GM15510 (cell line): ENCODE results near the gene SLC37A1.

Experiments used
- POLR2A ChIP-seq: IDR thresholded peaks from 3 replicates; pipeline ENCODE4 v1.6.1; 2011; ENCODE audit warnings: borderline replicate concordance; ENCODE audit not compliant: insufficient read length; ENCODE audit errors: extremely low read depth

Gene SLC37A1

GRCh38 chr21:42561762-42562650 is 48.4 kb downstream of the SLC37A1 start:
- no peak for TF ChIP-seq POLR2A

- no peak for TF ChIP-seq POLR2A
Observed at GRCh38 chr21:42562816-42563215, 49.2 kb downstream of the SLC37A1 start.

DNA sequence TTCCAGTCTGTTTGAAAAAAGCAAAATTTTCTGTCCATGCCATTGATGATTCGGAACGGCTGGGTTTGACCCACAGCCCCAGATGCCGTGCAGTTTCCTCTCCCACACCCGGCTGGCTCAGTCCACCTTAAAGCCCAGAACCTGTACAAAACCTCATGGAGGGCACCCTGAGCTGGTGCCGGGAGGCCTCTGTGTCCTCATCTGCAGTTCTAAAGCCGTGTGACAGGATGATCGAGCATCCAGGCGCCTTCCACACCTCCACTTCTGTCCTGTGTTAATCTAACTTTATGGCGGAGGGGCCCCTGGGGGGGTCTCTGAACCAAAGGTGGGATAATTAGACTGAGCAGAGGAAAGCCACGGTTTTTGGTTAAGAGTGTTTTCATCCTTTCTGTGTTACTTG is 49.6 kb downstream of the SLC37A1 start:
- no peak for TF ChIP-seq POLR2A

GRCh38 chr21:42563686-42564085 is 50.0 kb downstream of the SLC37A1 start:
- TF ChIP-seq POLR2A, result no peak

GRCh38 chr21:42564561-42564971 is 50.9 kb downstream of the SLC37A1 start:
- no peak for TF ChIP-seq POLR2A

DNA sequence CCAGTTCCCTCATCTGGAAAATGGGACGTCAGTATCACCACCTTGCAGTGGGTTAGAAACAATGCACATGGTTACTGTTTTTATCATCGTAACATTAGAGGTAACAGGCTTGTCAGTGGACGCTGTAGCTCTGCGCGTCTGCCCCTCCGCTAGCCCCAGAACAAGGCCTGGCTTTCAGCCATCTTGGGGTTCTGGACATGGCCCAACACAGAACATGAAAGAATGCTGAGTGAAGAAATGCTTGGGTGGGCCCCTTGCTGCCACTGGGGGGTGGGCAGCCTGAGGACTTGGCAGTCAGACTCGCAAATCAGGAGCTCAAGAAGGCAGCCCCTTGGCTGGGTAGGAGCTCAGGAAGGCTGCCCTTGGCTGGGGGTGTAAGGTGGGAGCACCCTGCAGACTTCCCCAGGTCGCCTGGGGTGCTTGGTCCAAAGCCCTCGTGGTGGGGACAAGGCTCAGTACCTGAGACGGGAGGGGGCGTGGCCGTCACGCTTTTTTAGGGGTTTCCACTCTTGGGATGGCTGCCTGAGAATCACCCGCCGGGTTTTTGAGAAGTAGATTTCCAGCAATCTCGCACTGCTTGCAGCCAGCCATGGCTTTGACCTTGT is 51.7 kb downstream of the SLC37A1 start:
- no peak for TF ChIP-seq POLR2A

DNA sequence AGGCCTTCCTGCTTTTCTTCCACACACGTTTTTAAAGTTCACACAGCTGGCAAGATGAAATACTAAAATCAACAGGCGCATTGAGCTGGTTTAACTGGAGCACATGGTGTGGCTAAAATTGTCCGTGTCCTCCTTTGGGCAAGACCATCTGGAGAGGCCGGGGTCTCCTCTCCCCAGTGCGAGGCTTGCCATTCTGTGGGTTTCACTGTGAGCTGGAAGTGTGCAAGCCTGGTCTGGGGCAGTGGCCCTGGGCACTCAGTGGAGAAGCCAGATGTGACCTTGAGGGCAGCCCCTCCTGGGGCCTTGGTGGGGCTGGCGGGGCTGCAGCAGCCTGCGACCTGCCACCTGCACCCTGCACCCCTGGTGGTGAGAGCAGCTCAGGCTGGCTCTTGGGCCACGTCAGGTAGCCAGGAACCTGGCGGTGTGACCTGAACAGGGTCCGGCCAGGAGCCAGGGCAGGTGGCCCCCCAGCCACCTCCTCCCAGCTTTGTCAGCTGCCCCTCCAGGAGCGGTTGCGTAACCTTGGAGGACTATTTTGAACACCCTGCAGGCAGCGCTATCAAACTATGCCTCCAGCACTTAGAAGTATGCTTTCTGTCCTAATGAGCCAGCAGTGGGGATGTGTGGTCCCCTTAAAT is 52.4 kb downstream of the SLC37A1 start:
- no peak for TF ChIP-seq POLR2A

DNA sequence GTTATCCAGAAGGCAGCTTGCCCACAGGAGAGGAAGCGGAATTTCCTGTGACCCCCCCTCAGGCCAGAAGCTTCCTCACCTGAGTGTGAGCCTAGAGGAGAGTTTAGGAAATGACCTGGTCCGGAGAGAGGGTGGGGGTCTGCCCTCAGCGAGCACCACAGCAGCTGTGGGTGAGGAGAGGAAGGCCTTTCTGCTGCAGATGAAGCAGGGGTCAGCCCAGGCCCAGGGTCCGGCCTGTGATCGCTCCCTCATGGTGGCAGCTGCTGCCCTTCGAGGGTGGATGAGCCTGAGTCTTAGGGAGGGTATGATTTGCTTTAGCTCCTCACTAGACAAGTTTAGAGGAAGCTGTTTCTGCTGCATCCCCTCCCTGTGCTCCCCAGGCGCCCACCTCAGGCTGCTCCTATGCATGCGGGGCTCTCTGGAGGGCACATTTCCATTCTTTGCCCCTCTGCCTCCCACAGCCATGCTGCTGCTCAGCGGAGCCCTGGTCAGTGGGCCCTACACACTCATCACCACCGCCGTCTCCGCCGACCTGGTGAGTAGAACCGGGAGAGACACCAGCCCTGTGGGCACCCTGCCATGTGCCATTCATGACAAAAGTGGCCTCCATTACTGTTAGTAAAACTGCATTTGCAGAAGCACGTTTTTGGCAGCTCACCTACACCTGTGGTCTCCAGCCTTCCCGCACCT is 53.0 kb downstream of the SLC37A1 start:
- TF ChIP-seq POLR2A, result no peak

- TF ChIP-seq POLR2A, result no peak
Observed at GRCh38 chr21:42567214-42567555, 53.5 kb downstream of the SLC37A1 start.

DNA sequence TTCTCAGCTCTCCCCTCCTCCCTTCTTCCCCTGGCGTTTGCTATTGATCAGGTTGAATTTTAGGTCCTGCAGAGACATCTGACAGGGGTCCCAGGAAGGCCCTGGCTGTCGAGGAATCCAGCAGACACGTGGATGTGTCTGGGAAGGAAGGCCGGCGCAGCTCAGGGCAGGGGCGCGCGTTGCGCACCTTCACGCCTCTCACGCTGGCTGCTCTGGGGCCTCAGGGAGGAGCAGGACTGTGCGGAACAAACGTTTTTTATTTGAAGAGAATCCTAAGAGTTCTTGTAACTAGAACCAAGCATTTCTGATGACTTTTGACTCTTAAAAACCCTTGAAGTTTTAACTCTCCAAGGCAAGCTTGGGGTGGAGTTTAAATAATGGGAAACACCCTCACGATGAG is 54.2 kb downstream of the SLC37A1 start:
- no peak for TF ChIP-seq POLR2A

DNA sequence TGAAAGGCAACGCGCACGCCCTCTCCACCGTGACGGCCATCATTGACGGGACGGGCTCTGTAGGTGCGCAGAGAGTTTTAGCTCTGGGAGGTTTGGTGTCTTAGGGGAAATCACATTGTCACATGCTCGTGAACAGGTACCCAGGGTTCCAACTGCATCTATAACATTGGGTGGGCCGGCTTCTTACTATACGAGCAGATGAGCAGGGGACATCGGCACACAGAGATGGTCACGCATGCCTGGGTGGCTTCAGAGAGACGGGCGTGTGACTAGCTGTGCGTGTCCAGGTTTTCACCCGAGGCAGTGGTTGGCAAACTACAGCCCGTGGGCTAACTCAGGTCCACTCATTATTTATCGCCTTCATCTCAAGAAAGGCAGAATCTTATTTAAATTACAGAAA is 54.7 kb downstream of the SLC37A1 start:
- no peak for TF ChIP-seq POLR2A

- no peak for TF ChIP-seq POLR2A
Observed at GRCh38 chr21:42568866-42569731, 55.4 kb downstream of the SLC37A1 start.

GRCh38 chr21:42569732-42570301 is 56.2 kb downstream of the SLC37A1 start:
- no peak for TF ChIP-seq POLR2A

DNA sequence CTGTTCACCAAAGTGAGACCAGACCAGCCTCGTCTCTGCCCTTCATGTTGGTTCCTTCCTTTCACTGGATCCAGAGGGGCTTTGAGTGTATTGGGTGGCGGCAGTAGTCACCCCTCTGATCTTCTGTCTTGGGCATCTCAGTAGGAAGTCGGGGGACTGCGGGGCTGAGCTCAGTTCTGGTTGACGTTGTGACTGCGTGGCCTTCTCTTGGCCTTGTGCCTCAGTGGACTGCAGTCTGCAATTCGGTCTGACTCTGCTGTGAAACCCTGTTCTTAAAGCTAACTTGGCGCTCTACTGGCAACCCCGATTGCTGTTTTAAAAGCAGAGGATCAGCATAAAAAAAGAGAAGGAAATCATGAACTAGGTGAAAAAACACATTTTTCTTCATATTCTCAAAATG is 56.7 kb downstream of the SLC37A1 start:
- no peak for TF ChIP-seq POLR2A
